ENCODE data around the gene RPH3AL.
"Not testable (repeated sequence)": the region's sequence is repeated elsewhere in the genome, so short reads cannot be mapped to it uniquely, and the experiment has no call there.

RPH3AL gene

DNA sequence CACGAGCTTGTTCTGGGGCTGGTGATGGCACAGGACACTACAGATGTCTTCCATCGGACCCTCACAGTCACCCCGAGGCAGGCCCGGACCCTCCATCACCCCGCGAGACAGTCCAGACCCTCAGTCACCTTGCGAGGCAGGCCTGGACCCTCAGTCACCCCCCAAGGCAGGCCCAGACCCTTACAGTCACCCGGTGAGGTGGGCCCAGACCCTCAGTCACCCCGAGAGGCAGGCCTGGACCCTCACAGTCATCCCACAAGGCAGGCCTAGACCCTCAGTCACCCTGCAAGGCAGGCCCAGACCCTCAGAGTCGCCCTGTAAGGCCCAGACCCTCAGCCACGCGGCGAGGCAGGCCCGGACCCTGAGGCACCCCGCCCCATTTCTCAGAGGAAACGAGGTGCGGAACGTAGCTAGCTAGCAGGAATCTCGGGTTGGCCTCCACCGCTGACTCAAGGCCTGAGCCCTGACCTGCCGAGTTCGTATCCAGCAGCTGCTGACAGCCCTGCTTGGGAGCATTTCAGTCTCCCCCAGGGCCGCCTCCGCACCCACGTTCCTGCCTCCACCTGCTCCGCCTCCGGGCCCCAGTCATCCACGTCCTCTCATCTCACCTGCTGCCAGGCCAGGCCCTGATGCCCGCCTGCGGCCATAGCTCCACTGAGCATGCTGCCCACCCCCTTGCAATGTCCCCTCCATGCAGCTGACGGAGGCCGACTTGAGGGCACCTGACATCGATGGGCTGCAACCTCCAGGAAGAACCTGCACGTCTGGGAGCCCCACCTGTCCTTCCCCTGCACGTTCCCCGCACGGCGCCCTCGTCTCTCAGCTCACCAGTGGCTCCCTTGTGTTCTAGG is 28.7 kb downstream of the RPH3AL start:
- H3K36me3 ChIP-seq (ENCODE audit: insufficient read depth, low read length): no peaks in the 10 kb centered on the region
- H2AFZ ChIP-seq (ENCODE audit: low read length, unreplicated experiment): no peak overlapping the region
- H3K4me1 ChIP-seq (ENCODE audit: control insufficient read depth, insufficient read depth, low read length, unreplicated experiment): no peaks in the 10 kb centered on the region
- no peak overlapping the region for H3K27ac ChIP-seq (ENCODE audit: low read depth, low read length)
- no peak overlapping the region for H3K4me3 ChIP-seq (ENCODE audit: low read depth, low read length)
- no peaks in the 10 kb centered on the region for H3K27me3 ChIP-seq (ENCODE audit: insufficient read depth, low read length)
- H3K79me2 ChIP-seq (ENCODE audit: control insufficient read depth, insufficient read depth, low read length, unreplicated experiment): no peaks in the 10 kb centered on the region

DNA sequence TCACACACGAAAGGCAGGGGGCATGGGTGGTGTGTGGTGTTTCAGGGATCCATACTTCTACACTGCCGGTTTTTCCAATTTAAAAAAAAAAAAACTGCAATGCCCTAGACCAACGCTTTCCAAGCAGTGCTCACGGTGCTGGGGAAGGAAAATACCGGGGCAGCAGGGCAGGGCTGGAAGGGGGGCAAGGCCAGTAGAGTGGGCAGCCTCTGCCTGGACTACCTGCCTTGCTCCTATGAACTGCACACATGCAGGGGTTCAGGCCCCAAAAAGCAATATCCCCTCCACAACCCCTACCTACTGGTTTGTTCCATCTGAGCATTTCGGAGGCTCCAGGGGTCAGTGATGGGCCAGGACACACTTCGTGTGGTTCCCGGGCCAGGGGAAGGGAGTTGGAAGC is 29.4 kb downstream of the RPH3AL start:
- no peaks in the 10 kb centered on the region for H3K36me3 ChIP-seq (ENCODE audit: insufficient read depth, low read length)
- no peak overlapping the region for H3K4me3 ChIP-seq (ENCODE audit: low read depth, low read length)
- H3K27ac ChIP-seq (ENCODE audit: low read depth, low read length): no peak overlapping the region
- no peaks in the 10 kb centered on the region for H3K4me1 ChIP-seq (ENCODE audit: control insufficient read depth, insufficient read depth, low read length, unreplicated experiment)
- H2AFZ ChIP-seq (ENCODE audit: low read length, unreplicated experiment): no peak overlapping the region
- H3K27me3 ChIP-seq (ENCODE audit: insufficient read depth, low read length): no peaks in the 10 kb centered on the region
- no peaks in the 10 kb centered on the region for H3K79me2 ChIP-seq (ENCODE audit: control insufficient read depth, insufficient read depth, low read length, unreplicated experiment)

DNA sequence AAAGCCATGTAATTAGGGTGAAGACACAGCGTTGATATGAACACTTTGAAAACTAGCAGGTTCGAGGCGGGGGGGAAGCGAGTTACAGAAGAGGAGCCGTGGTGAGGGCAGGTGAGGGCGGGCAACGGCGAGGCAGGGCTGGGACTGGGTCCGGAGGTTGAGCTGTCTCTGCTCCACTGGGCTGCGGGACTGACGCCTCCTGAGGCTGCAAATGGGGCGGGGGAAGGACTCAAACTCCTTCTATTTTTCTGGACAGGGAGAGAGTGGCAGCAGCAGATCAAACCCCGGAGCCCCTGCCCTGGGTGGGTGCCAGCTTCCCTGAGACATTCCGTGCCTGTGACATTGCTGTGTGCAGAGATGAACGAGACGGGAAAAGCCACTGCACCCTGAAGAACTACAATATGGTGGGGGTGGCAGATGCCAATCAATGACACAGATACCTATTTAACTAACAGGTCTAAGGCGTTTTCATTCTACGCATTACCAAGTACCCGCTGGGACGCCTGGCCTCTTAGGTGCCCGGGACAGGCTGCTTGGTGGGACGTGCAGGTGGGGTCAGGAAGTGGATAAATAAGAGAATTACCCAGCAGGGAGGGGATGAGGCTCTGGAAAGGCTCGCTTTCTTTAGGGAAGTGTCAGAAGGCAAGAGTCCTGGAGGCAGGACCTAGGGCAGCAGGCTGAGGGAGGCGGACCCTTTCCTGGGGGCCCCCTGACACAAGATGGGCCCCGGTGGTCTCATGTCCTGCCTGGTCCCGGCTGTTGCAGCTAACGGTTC is 30.4 kb downstream of the RPH3AL start:
- Histone ChIP-seq H3K36me3 (ENCODE audit: insufficient read depth, low read length) (no peaks in the 10 kb centered on the region), H3K4me1 (ENCODE audit: control insufficient read depth, insufficient read depth, low read length, unreplicated experiment) (no peaks in the 10 kb centered on the region), H3K79me2 (ENCODE audit: control insufficient read depth, insufficient read depth, low read length, unreplicated experiment) (no peaks in the 10 kb centered on the region), H3K27me3 (ENCODE audit: insufficient read depth, low read length) (no peaks in the 10 kb centered on the region), H3K27ac (ENCODE audit: low read depth, low read length) (no peak overlapping the region), H3K4me3 (ENCODE audit: low read depth, low read length) (no peak overlapping the region), H2AFZ (ENCODE audit: low read length, unreplicated experiment) (no peak overlapping the region)

DNA sequence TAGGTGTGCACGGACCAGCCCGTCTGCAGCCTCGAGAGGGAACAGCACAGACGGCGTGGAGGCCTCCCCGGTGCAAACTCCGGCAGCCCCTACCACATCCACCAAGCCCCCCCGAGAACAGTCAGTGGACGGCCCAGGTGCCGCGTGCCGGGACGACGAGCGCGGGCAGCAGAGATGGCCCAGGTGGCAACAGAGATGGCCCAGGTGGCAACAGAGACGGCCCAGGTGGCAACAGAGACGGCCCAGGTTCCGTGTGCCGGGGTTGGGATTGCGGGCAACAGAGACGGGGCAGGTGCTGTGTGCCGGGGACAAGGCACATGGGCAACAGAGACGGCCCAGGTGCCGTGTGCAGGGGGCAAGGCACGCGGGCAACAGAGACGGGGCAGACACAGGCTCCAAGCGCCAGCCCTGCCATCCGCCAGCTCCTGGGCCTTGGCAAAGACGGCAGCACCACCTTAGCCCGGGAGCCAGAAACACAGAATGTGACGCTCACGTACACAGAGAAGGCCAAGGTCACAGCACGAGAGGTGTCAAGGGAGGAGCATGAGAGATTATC is 31.1 kb downstream of the RPH3AL start:
- Histone ChIP-seq H3K27ac (ENCODE audit: low read depth, low read length) (no peak overlapping the region), H3K79me2 (ENCODE audit: control insufficient read depth, insufficient read depth, low read length, unreplicated experiment) (no peaks in the 10 kb centered on the region), H3K4me3 (ENCODE audit: low read depth, low read length) (no peak overlapping the region), H3K36me3 (ENCODE audit: insufficient read depth, low read length) (no peaks in the 10 kb centered on the region), H2AFZ (ENCODE audit: low read length, unreplicated experiment) (no peak overlapping the region), H3K27me3 (ENCODE audit: insufficient read depth, low read length) (no peaks in the 10 kb centered on the region), H3K4me1 (ENCODE audit: control insufficient read depth, insufficient read depth, low read length, unreplicated experiment) (no peaks in the 10 kb centered on the region)

DNA sequence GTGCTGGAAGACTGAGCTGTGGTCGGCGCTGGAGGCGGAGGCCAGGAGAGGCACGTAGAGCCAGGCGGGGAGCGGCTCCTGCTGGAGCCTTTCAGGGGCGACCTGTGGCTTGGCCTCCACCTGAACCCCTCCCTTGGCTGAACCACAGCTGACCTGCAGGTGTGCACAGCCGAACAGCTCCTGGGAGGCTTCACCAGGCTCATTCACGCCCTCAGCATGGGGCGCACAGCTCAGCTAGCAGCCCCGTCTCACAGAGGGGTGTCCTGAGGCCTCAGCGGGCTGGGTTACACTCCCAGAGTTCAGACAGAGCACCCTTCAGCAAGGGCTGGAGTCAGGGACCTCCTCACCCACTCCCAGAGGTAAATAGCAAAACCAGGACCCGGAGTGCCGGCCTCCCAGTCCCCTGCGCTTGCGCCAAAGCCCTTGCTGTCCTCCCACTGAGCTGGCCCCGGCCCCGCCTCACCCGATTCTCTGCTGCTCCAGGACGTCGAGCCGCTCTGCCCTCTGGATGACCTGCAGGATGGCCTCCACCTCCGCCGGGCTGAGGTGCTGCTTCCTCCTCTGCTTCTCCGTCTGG is 31.7 kb downstream of the RPH3AL start:
- H3K27me3 ChIP-seq (ENCODE audit: insufficient read depth, low read length): no peaks in the 10 kb centered on the region
- no peaks in the 10 kb centered on the region for H3K4me1 ChIP-seq (ENCODE audit: control insufficient read depth, insufficient read depth, low read length, unreplicated experiment)
- H3K79me2 ChIP-seq (ENCODE audit: control insufficient read depth, insufficient read depth, low read length, unreplicated experiment): no peaks in the 10 kb centered on the region
- H3K36me3 ChIP-seq (ENCODE audit: insufficient read depth, low read length): no peaks in the 10 kb centered on the region
- no peak overlapping the region for H3K4me3 ChIP-seq (ENCODE audit: low read depth, low read length)
- no peak overlapping the region for H3K27ac ChIP-seq (ENCODE audit: low read depth, low read length)
- no peak overlapping the region for H2AFZ ChIP-seq (ENCODE audit: low read length, unreplicated experiment)

DNA sequence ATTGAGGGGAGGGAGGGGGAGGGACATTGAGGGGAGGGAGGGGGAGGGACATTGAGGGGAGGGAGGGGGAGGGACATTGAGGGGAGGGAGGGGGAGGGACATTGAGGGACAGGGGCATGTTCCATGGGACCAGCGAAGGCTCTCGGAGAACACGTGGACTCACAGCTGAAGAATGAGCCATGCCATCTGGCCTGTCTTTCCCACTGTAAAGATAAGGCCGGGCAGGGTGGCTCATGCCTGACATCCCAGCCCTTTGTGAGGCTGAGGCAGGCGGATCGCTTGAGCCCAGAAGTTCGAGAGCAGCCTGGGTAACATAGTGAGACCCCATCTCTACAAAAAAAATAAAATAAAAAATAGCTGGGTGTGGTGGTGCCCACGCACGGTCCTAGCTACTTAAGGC is 32.5 kb downstream of the RPH3AL start:
- Histone ChIP-seq H3K27ac (ENCODE audit: low read depth, low read length) (no peak overlapping the region), H3K79me2 (ENCODE audit: control insufficient read depth, insufficient read depth, low read length, unreplicated experiment) (no peaks in the 10 kb centered on the region), H2AFZ (ENCODE audit: low read length, unreplicated experiment) (no peak overlapping the region), H3K4me3 (ENCODE audit: low read depth, low read length) (no peak overlapping the region), H3K36me3 (ENCODE audit: insufficient read depth, low read length) (no peaks in the 10 kb centered on the region), H3K27me3 (ENCODE audit: insufficient read depth, low read length) (no peaks in the 10 kb centered on the region), H3K4me1 (ENCODE audit: control insufficient read depth, insufficient read depth, low read length, unreplicated experiment) (no peaks in the 10 kb centered on the region)

DNA sequence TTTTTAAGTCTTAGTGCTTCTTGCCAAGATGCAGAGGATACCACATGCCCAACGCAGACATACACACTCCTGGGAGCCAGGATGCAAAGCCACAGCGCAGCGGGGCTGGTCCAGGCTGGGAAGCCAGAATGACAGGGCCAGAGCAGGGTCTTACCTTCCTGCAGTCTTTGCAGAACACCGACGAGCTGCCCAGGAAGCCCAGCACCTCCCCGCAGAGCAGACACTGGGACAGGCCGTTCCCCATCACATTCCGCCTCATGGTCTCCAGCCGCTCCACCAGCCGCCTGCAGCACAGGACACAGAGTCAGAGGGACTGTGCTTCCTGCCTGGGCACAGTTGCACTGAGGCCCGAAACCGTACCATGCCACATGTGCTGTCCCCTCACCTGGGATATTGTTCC is 33.3 kb downstream of the RPH3AL start:
- no peaks in the 10 kb centered on the region for H3K27me3 ChIP-seq (ENCODE audit: insufficient read depth, low read length)
- no peaks in the 10 kb centered on the region for H3K4me1 ChIP-seq (ENCODE audit: control insufficient read depth, insufficient read depth, low read length, unreplicated experiment)
- no peak overlapping the region for H3K27ac ChIP-seq (ENCODE audit: low read depth, low read length)
- no peak overlapping the region for H2AFZ ChIP-seq (ENCODE audit: low read length, unreplicated experiment)
- no peaks in the 10 kb centered on the region for H3K36me3 ChIP-seq (ENCODE audit: insufficient read depth, low read length)
- H3K4me3 ChIP-seq (ENCODE audit: low read depth, low read length): no peak overlapping the region
- no peaks in the 10 kb centered on the region for H3K79me2 ChIP-seq (ENCODE audit: control insufficient read depth, insufficient read depth, low read length, unreplicated experiment)

DNA sequence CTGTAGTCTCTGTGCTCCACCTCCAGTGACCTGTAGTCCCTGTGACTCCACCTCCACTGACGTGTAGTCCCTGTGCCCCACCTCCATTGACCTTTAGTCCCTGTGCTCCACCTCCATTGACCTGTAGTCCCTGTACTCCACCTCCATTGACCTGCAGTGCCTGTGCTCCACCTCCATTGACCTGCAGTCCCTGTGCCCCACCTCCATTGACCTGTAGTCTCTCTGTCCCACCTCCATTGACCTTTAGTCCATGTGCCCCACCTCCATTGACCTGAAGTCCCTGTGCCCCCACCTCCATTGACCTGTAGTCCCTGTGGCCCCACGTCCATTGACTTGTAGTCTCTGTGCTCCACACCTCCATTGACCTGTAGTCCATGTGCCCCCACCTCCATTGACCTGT is 35.5 kb downstream of the RPH3AL start:
- not testable (repeated sequence) for H3K27ac ChIP-seq (ENCODE audit: low read depth, low read length); H3K27me3 ChIP-seq (ENCODE audit: insufficient read depth, low read length); H3K4me3 ChIP-seq (ENCODE audit: low read depth, low read length); H3K4me1 ChIP-seq (ENCODE audit: control insufficient read depth, insufficient read depth, low read length, unreplicated experiment); H3K79me2 ChIP-seq (ENCODE audit: control insufficient read depth, insufficient read depth, low read length, unreplicated experiment); H3K36me3 ChIP-seq (ENCODE audit: insufficient read depth, low read length); H2AFZ ChIP-seq (ENCODE audit: low read length, unreplicated experiment)

DNA sequence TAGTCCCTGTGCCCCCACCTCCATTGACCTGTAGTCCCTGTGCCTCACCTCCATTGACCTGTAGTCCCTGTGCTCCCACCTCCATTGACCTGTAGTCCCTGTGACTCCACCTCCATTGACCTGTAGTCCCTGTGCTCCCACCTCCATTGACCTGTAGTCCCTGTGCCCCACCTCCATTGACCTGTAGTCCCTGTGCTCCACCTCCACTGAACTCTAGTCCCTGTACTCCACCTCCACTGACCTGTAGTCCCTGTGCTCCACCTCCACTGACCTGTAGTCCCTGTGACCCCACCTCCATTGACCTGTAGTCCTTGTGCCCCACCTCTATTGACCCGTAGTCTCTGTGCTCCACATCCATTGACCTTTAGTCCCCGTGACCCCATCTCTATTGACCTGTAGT is 37.2 kb downstream of the RPH3AL start:
- H3K4me3 ChIP-seq (ENCODE audit: low read depth, low read length); H3K36me3 ChIP-seq (ENCODE audit: insufficient read depth, low read length); H2AFZ ChIP-seq (ENCODE audit: low read length, unreplicated experiment); H3K27me3 ChIP-seq (ENCODE audit: insufficient read depth, low read length); H3K4me1 ChIP-seq (ENCODE audit: control insufficient read depth, insufficient read depth, low read length, unreplicated experiment); H3K27ac ChIP-seq (ENCODE audit: low read depth, low read length); H3K79me2 ChIP-seq (ENCODE audit: control insufficient read depth, insufficient read depth, low read length, unreplicated experiment): not testable (repeated sequence)

DNA sequence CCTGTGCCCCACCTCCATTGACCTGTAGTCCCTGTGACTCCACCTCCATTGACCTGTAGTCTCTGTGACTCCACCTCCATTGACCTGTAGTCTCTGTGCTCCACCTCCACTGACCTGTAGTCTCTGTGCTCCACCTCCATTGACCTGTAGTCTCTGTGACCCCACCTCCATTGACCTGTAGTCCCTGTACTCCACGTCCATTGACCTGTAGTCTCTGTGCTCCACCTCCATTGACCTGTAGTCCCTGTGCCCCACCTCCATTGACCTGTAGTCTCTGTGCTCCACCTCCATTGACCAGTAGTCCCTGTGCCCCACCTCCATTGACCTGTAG is 38.0 kb downstream of the RPH3AL start:
- H3K4me1 ChIP-seq (ENCODE audit: control insufficient read depth, insufficient read depth, low read length, unreplicated experiment); H3K36me3 ChIP-seq (ENCODE audit: insufficient read depth, low read length); H3K27ac ChIP-seq (ENCODE audit: low read depth, low read length); H3K4me3 ChIP-seq (ENCODE audit: low read depth, low read length); H2AFZ ChIP-seq (ENCODE audit: low read length, unreplicated experiment); H3K27me3 ChIP-seq (ENCODE audit: insufficient read depth, low read length); H3K79me2 ChIP-seq (ENCODE audit: control insufficient read depth, insufficient read depth, low read length, unreplicated experiment): not testable (repeated sequence)

Data from ACC112 (cell line).